Myocyte (in vitro differentiated cells): Measurements from ENCODE around the gene YEATS4. TPM values are rescaled to one million over a fixed set of nuclear protein-coding genes. Genes with fewer than 3 reads are reported as not detected.

ENCODE experiments used
- DNase-seq: peaks from one replicate; pipeline ENCODE4 v3.0.0-alpha.2; 2012; ENCODE audit warnings: low read depth
- total RNA-seq: library from RNA; depleted of rRNA; stranded (reverse); fragments of >200 nt; gene quantifications from 2 replicates; pipeline ENCODE4 v1.2.3, GENCODE V29; 2014

Gene YEATS4
- total RNA-seq, 1 donor from 2014 or later: 16.0 TPM

DNA sequence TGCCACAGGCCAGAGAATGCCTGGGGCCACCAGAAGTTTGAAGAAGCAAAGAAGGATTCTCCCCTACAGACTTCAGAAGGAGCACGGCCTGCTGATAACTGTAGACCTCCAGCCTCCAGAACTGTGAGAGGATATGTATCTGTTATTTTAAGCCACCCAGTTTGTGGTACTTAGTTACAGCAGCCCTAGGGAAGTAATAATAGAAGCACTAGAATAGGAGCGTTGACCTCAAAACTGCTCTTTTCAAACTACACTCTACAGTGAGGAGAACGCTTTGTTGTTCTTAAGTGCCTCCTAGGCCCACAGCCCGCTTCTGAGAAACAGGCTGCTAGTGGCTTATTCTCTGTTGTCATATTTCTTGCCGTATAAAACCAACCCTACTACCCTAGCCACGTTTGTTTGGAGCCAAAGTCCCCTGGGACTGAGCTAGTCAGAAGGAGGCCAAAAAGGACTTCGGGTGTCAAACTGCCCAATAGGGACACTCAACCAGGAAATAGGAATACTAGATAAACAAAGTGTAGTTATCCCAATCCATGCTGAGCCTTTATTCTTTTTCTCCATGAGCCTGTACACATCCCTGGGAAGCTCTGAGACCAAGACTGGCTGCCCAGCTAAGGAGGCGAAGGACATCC lies 72.2 kb downstream of the YEATS4 start:
- DNase-seq: peak; percentile 21

DNA sequence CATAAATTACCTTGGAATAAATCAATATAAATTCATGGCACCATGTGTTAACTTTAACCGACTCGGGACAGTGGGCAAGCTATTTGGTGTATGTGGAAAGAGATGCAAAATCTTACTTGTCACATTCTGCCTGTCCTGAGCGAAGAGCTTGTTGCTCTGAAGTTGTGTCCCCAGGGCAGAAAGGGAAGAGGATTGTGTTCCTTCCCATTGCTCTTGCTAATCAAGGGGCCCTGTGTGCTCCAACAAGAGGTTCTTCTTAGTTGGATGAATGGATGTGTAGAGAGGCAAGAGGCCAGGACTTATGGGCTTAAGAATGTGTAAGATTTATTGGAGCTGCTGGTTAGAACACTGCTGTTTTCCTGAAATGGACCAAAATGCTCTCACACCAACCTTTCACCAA lies 74.1 kb downstream of the YEATS4 start:
- no peak for DNase-seq

DNA sequence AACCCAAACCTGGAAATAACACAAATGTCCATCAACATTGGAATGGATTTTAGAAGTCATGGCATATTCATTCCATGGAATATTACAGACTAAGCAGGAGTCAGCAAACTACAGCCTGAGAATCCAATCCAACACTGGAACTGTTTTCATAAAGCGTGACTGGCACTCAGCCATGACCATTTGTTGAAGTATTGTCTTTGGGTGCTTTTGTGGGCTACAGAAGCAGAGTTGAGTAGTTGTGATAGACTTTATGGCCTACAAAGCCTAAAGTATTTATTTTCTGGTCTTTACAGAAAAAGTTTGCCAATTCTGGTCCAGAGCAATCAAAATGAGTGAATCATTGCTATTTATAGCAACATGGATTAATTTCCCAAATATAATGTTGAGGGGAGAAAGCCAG lies 76.1 kb downstream of the YEATS4 start:
- DNase-seq: peak; percentile 38

DNA sequence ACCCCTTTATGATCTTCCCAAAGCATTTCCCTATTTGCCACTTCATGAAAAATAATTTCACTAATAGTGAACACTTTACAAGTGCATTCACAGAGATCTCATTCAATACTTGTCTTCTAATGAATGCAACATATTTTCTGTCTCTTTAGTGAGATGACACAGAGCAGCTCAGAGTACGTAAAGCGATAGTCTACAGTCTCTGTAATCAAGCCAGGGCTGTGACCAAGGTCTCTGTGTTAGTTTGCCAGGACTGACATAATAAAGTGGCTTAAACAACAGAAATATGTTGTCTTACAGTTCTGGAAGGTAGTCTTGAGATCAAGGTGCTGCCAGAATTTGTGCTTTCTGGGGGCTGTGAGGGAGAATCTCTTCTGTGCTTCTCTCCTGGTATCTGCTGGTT lies 77.5 kb downstream of the YEATS4 start:
- DNase-seq: no peak

DNA sequence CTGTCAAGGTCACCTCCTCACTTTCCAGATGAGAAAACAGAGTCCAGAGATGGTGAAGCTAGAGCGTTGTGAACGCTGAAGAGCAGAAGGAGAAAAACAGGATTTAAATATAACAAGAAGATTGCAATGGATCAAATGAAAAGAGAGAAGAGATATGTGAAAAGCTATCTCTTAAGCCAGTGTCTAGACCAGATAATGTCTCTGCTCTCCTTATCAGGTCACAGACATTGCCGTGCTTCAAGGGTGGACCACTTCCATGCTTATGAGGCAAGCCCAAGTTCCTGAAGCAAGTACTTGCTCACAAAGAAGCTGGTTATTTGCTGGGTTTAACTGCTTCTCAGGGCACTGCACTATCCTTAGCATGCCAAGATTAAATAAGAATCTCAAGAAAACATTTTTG lies 79.0 kb downstream of the YEATS4 start:
- no peak for DNase-seq

DNA sequence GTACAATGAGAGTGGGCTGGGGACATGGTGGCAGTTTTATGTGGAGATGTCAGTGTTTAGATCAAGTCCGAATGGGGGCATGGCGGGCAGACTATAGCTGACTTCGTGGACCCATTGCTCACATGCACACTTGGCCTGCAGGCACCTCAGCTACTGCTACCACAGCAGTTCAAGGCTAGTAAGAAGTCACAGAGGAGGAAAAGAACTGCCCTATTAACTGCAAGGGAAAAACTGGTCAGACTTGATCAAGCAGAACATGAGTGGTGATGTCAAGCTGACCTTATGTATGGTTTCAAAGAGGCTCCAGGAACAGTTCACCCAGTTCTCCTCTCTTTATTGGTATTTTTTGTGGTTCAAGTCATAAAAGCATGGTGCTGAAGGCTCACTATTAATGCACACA lies 80.5 kb downstream of the YEATS4 start:
- DNase-seq: no peak

Other genes starting within 250 kb of the YEATS4 start
- gene CPSF6, start 120.2 kb upstream of the YEATS4 start, total RNA-seq: 22.0 and 23.4 TPM in 2 replicates
- not detected in 2 replicates for gene LYZ, start 11.4 kb upstream of the YEATS4 start, total RNA-seq
- 59.7 and 66.8 TPM in 2 replicates for gene FRS2, start 110.6 kb downstream of the YEATS4 start, total RNA-seq
- 297 and 325 TPM in 2 replicates for gene CCT2, start 225.7 kb downstream of the YEATS4 start, total RNA-seq